Measurements from ENCODE around the gene UCK2. TPM values are rescaled to one million over a fixed set of nuclear protein-coding genes. Genes with fewer than 3 reads are reported as not detected.

Gene UCK2
- polyA plus RNA-seq, 4 donors, result 19.5 to 24.7 (median 22.7) TPM

DNA sequence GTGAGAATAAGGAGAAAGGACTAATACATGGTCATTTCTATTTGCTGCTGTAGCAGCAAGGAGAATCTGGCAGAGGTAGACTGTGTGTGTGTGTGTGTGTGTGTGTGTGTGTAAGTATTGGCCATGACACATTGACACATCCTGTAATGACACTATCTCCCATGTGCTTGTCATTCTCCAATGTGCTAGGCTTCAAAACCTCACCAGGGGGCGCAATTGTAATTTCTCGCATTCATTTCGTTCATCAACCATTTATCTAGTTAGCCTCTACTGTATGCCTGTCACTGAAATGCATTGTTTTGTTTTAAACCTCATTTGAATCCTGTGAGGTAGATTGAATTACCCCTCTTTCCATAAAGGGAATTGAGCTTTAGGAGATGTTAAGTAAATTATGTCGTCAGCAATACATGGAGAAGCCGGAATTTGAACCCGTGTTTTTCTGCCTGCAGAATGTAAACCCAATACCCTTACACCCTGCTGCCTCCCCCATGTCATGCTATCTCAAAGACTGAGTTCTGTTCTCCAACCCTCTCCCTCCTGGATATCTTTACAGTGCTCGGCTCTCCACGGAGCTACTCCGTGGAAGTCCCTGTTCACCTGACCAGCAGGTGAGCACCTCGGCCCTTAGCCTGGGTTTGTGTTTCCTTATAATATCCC lies 100.8 kb downstream of the UCK2 start:
- DNase-seq (ENCODE audit: low read depth in 4 of 4, low spot score in 2 of 4), result peak in 1 of 4 donors; percentile 32

- no peak for DNase-seq (ENCODE audit: low read depth in 4 of 4, low spot score in 2 of 4)
Measured at GRCh38 chr1:165930961-165931360, 103.5 kb downstream of the UCK2 start.

DNA sequence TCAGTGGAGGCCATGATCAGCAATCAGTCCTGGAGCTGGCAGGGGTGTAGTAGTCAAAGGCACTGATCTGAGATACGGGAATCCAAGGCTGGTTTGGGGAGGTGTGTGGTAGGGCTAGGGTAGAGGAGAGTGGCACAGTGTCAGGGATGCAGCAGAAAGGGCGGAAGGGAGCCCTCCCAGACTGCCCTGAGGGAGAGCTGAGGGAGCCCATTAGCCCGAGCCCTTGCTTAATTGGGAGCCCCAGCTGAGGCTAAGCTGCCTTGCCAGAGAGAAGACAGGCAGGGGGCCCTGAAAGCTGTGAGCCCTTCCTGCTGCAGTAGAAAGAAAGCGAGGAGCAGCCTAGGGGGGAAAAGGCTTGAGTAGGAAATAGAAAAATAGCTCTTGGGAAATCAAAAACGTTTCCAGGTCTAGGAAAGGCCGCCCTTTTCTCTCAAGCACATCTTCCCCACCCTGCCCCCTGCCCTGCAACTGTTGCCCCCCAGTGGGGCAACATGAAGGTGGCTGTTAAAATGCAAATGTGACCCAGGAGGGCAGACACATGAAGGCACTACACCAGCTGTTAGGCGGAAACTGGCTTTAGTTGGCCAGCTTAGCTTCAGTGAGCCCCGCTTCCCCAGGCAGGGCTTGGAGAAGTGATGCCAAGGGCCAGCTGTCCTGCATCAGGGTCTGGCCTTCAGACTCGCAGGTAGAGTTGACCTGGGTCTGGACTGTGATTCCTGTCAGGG lies 106.2 kb downstream of the UCK2 start:
- no peak for DNase-seq (ENCODE audit: low read depth in 4 of 4, low spot score in 2 of 4)

DNA sequence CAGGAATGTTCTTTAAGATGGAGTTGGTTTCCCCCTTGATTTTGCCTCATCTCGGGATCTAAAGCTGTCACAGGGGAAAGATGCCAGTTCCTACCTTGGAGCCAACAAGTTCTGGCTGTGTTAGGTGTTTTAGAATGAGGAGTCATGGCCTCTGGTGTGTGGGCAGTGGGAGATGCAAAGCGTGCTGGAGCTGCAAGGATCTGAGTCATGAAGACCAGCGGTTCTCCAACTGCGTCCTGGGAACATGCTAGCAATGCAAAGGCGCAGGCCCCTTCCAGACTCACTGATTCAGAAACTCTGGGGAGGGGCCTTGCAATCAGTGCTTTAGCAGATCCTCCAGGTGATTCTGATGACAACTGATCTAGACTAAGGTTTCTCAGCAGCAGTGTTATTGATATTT lies 109.1 kb downstream of the UCK2 start:
- no peak for DNase-seq (ENCODE audit: low read depth in 4 of 4, low spot score in 2 of 4)

- no peak for DNase-seq (ENCODE audit: low read depth in 4 of 4, low spot score in 2 of 4)
Measured at GRCh38 chr1:165937829-165938228, 110.4 kb downstream of the UCK2 start.

- DNase-seq (ENCODE audit: low read depth in 4 of 4, low spot score in 2 of 4), result no peak
Measured at GRCh38 chr1:165938844-165939243, 111.4 kb downstream of the UCK2 start.

- no peak for DNase-seq (ENCODE audit: low read depth in 4 of 4, low spot score in 2 of 4)
Measured at GRCh38 chr1:165941531-165941930, 114.1 kb downstream of the UCK2 start.

DNA sequence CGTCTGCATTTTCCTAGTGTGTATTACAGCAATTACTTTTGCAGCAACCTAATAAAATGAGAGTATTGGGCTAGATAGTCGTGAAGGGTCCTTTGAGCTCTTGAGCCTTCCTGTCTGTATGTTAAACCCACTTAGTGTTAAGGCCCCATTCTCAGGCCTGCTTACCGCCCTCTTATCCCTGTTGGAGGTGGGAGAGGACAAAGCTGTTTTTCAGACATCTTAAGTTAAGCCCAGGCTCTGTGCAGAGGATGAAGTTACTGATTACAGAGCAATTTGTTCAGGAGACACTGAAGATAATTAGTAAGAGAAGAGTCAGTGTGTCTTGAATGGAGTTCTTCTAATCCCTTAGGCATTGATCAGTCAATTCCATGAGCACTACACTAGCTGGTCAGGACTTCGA lies 114.6 kb downstream of the UCK2 start:
- no peak for DNase-seq (ENCODE audit: low read depth in 4 of 4, low spot score in 2 of 4)

DNA sequence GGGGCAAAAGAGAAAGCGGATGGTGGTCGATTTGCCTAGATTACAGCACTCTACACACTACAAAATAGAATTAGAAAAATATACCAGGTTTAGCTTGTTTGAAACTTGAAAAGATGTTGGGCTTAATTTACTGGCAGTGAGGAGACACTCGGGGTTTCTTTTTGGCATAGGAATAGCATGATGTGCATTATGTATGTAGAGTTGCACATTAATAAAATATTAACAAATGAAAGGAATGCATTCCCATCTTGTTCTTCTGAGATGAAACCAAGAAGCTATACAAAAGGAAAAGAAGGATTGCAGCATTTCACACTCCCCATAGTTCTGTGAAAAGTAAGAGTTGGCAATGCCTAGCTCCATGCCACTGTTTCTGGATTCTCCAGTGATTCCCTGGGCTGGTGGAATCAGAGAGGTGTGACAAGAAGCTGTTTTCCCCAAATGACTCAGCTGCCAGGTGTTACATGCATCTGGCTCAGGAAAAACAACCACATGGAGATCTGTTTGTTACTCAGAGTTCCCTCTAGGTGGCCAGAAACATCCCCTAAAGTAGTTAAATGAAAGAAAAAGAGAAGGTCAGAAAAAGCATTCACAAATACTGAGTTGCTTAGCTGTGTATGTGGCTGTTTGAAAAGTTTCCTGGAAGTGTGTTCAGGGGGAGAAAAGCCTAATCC lies 115.6 kb downstream of the UCK2 start:
- DNase-seq (ENCODE audit: low read depth in 4 of 4, low spot score in 2 of 4), result no peak

GRCh38 chr1:165945911-165946310 lies 118.5 kb downstream of the UCK2 start:
- no peak for DNase-seq (ENCODE audit: low read depth in 4 of 4, low spot score in 2 of 4)

DNA sequence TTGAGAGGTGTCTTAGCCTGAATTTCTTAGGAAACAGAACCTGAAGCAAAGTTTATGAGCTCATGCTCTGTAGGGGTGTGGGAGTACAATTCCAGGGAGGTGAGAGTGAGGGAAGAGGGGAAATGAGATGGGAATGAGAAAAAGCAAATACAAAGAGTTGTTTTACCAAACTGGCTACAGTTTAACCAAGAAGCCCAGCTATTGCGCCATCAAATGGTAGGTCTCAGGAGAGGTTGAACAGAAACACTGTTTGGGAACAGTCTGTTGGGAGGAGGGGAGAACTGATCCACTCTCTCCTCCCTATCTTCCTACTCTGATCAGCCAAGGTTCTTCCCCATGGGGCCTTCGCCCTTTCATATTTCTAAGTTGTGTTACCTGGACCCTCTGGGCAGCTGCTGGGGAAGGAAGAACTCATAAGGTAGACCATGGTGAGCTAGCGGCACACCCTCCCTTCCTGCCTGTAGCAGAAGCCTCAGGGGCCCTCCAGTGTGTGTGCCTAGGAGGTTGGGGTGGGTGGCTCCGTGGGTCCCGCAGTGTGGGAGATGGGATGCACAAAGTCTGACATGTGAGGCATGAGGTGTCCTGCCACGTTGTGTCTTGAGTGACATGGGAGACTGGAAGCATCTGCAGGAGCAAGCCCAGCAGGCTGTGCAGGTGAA lies 120.5 kb downstream of the UCK2 start:
- DNase-seq (ENCODE audit: low read depth in 4 of 4, low spot score in 2 of 4), result no peak

DNA sequence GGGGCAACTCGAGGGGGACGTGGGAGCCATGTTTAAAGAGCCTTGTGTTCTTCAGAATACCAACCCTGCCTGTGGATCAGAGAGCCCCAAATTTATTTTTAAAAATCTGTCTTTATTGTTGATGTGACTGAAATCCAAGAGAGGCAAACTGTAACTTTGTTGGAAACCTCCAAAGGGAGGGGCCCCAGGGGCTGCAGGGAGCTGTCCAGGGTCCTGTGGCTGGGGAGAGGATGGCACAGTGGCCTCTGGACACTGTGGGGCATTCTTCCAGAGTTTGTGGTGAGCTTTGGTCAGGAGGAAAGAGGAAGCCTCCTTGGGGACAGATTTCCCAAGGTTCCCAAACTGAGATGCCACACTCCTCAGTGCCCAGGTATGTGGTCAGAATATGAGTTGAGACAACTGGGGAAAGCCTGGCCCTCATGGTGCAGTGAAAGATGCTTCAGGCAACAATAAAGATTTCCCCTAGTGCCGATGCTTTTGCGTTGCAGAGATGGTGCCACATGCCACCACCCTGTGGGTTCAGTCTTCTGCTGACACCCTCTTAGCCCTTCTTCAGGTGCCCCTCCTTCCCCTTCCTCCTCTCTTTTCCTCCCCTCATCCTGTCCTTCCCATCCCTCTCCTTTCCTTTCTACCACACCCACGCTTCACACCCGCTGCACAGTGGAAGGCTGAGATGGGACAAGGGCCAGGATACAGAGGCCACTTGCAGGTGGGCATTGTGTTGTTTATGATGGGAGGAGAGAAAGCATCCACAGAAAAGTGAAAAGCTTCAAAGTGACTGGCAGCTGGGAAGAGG lies 122.1 kb downstream of the UCK2 start:
- DNase-seq (ENCODE audit: low read depth in 4 of 4, low spot score in 2 of 4), result peak in 1 of 4 donors; percentile 45

- peak in 2 of 4 donors; percentile 24 to 38 for DNase-seq (ENCODE audit: low read depth in 4 of 4, low spot score in 2 of 4)
Measured at GRCh38 chr1:165954940-165955339, 127.5 kb downstream of the UCK2 start.

GRCh38 chr1:165958306-165958705 lies 130.9 kb downstream of the UCK2 start:
- no peak for DNase-seq (ENCODE audit: low read depth in 4 of 4, low spot score in 2 of 4)

- DNase-seq (ENCODE audit: low read depth in 4 of 4, low spot score in 2 of 4), result no peak
Measured at GRCh38 chr1:165960136-165960535, 132.7 kb downstream of the UCK2 start.

DNA sequence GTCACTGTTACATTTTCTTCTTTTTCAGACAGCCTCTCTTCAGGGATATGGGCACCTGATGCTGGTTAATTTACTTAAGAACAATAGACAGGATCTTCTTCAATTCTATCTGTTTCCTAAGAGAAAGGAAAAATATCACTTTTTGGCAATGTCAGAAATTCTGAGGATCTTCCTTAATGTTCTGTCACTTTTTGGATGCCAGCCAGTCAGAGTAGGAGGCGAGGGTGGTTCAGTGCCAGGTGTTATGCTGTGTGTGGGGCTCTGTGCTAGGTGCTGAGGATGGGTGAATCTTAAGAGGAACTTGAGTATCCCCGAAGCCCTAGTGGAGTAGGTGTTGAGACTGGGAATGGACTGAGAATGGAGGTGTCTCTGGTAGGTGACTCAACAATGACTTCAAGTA lies 133.5 kb downstream of the UCK2 start:
- no peak for DNase-seq (ENCODE audit: low read depth in 4 of 4, low spot score in 2 of 4)

Measured in left renal cortex interstitium (tissue), 4 donors.